ENCODE data around the gene KISS1R. TPM values are rescaled to one million over a fixed set of nuclear protein-coding genes. Genes with fewer than 3 reads are reported as not detected.
A peak's percentile ranks its signal among the peaks of the same experiment; 100 is the strongest.

The KISS1R gene
- total and polyA plus RNA-seq, 12 donors = 0.25 to 0.44 TPM; not detected in 10

DNA sequence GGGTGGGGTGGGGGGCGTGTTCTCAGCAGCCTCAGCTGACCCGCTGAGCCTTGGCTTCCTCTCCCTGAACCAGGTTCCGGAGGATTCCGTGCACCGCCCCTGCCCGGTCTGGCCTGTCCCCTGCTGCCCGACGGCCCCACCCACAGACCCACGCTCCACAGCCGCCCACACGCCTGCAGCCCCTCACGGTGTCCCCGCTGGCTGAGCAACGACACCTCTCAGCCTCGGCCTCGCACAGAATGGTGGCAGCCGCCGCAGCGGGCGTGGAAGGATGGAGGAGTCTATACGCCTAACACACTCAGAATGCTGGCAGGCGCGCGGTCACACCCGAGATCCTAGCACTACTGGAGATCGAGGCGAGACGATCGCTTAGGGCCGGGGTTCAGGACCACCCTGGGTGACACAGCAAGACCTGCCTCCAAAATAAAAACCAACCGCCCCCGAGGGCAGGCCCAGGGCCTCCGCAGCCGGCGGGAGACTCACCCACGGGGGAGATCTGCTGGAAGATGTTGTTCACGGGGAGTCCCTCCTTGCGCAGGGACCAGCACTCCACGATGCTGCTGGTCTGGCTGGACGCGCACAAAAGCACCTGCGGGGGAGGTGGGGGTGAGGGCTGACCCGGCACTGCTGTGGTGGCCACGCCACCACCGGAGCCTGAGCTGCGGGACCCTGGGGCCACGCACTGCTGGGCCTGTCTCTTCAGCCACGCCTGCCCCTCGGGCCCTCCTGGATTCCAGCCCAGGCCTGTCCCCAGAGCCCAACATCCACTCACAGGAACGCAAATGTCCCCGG lies 32.5 kb upstream of the KISS1R start:
- WGBS, 4 donors = 93 to 97% (median 95%) methylated on average over 25 to 51 of the region's 51 CpGs
- H3K36me3 ChIP-seq (replicated peaks in 1 of 2) = peaks cover 0 to 68% of the 10 kb centered on the region in 2 donors
- H3K4me3 ChIP-seq = no peak overlapping the region
- no peaks in the 10 kb centered on the region for H3K4me1 ChIP-seq (replicated peaks in 1 of 2)
- H3K27ac ChIP-seq = no peak overlapping the region
- TF ChIP-seq POLR2A (IDR thresholded peaks at IDR 0.05) = no peak
- TF ChIP-seq, protein P1, sequence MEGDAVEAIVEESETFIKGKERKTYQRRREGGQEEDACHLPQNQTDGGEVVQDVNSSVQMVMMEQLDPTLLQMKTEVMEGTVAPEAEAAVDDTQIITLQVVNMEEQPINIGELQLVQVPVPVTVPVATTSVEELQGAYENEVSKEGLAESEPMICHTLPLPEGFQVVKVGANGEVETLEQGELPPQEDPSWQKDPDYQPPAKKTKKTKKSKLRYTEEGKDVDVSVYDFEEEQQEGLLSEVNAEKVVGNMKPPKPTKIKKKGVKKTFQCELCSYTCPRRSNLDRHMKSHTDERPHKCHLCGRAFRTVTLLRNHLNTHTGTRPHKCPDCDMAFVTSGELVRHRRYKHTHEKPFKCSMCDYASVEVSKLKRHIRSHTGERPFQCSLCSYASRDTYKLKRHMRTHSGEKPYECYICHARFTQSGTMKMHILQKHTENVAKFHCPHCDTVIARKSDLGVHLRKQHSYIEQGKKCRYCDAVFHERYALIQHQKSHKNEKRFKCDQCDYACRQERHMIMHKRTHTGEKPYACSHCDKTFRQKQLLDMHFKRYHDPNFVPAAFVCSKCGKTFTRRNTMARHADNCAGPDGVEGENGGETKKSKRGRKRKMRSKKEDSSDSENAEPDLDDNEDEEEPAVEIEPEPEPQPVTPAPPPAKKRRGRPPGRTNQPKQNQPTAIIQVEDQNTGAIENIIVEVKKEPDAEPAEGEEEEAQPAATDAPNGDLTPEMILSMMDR (IDR thresholded peaks at IDR 0.05) = no peak
- H3K9me3 ChIP-seq (replicated peaks in 1 of 3) = no peaks in the 10 kb centered on the region
- H3K27me3 ChIP-seq = no peaks in the 10 kb centered on the region
- no peak for DNase-seq
- intact Hi-C loops (cut with DNase I) = no loop called here

- WGBS, 4 donors = 88 to 98% (median 96%) methylated on average over 26 to 64 of the region's 64 CpGs
- H3K4me3 ChIP-seq = no peak overlapping the region
- DNase-seq = no peak
- H3K4me1 ChIP-seq (replicated peaks in 1 of 2) = no peaks in the 10 kb centered on the region
- no peak overlapping the region for H3K27ac ChIP-seq
- intact Hi-C loops (cut with DNase I) = no loop called here
- H3K27me3 ChIP-seq = no peaks in the 10 kb centered on the region
- H3K9me3 ChIP-seq (replicated peaks in 1 of 3) = no peaks in the 10 kb centered on the region
- TF ChIP-seq, protein P1 (IDR thresholded peaks at IDR 0.05) = no peak
- TF ChIP-seq POLR2A (IDR thresholded peaks at IDR 0.05) = no peak
- peaks cover 0 to 64% of the 10 kb centered on the region in 2 donors for H3K36me3 ChIP-seq (replicated peaks in 1 of 2)
Measured at GRCh38 chr19:885536-886224, 31.5 kb upstream of the KISS1R start.

DNA sequence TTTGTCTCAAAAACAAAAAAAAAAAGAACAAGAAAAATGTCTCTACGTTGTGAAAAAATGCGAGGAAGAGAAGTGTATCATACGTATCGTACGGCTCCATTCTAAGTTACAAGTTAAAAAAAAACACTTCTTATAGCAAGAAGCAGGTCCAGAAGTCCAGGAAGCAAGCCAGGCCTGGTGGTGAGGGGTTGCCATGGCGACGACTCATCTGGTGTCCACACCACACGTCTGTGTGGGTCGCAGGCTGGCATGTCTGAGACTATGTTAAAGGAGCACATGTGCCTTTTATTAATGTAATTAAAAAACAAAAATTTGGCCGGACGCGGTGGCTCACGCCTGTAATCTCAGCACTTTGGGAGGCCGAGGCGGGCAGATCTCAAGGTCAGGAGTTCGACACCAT lies 30.1 kb upstream of the KISS1R start:
- Histone ChIP-seq H3K36me3 (replicated peaks in 1 of 2) (peaks cover 0 to 56% of the 10 kb centered on the region in 2 donors), H3K27me3 (no peaks in the 10 kb centered on the region), H3K4me3 (no peak overlapping the region), H3K9me3 (replicated peaks in 1 of 3) (no peaks in the 10 kb centered on the region), H3K27ac (no peak overlapping the region), H3K4me1 (replicated peaks in 1 of 2) (peaks cover 1 to 3% of the 10 kb centered on the region in 2 donors)
- 81 to 89% (median 85%) methylated on average over 16 of the region's 16 CpGs for WGBS, 4 donors
- DNase-seq = peak in 3 of 7 donors; percentile 41 to 89 (median 52)
- TF ChIP-seq, protein P1 (IDR thresholded peaks at IDR 0.05) = no peak
- no peak for TF ChIP-seq POLR2A (IDR thresholded peaks at IDR 0.05)
- intact Hi-C loops (cut with DNase I) = no loop called here

DNA sequence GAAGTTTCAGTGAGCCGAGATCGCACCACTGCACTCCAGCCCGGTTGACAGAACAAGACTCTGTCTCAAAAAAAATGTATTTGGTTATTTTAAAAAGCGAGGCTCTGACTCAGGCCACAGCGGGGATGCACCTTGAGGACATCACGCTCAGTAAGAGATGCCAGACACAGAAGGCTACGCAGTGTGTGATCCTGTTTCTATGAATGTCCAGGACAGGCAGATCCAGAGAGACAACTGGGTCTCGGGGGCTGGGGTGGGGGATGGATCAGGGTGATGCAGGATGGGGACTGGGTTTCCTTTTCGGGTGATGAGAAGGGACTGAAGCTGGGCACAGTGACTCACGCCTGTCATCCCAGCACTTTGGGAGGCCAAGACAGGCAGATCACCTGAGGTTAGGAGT lies 29.5 kb upstream of the KISS1R start:
- peaks cover 0 to 51% of the 10 kb centered on the region in 2 donors for H3K36me3 ChIP-seq (replicated peaks in 1 of 2)

More for the DNA sequence above, 29.5 kb upstream of the KISS1R start:
- TF ChIP-seq, protein P1 (IDR thresholded peaks at IDR 0.05) = no peak
- TF ChIP-seq POLR2A (IDR thresholded peaks at IDR 0.05) = no peak
- Histone ChIP-seq H3K27me3 (no peaks in the 10 kb centered on the region), H3K4me3 (no peak overlapping the region), H3K9me3 (replicated peaks in 1 of 3) (no peaks in the 10 kb centered on the region), H3K4me1 (replicated peaks in 1 of 2) (peaks cover 4 to 6% of the 10 kb centered on the region in 2 donors), H3K27ac (no peak overlapping the region)
- intact Hi-C loops (cut with DNase I) = no loop called here
- 91 to 95% (median 92%) methylated on average over 9 to 10 of the region's 10 CpGs for WGBS, 4 donors
- DNase-seq = no peak

Data from adrenal gland (tissue), 12 donors.